Sigmoid colon (tissue), 4 donors: ENCODE data around the gene MRC1.

ENCODE experiments used
- EP300 ChIP-seq, 4 donors: sonication (generic); formaldehyde crosslinking; IDR thresholded peaks; one replicate each; pipeline ENCODE4 v1.6.1; 2017; ENCODE audit warnings: antibody characterized with exemption in 4 of 4
- POLR2A ChIP-seq, 2 donors: fragments of 450-650 bp; IDR thresholded peaks; one replicate each; pipeline ENCODE4 v1.6.1; 2016; ENCODE audit warnings: antibody characterized with exemption in 2 of 2, mild to moderate bottlenecking in 2 of 2, moderate library complexity in 2 of 2
- POLR2AphosphoS5 ChIP-seq, 4 donors: sonication (generic); formaldehyde crosslinking; IDR thresholded peaks; one replicate each; pipeline ENCODE4 v1.6.1; 2017; ENCODE audit warnings: antibody characterized with exemption in 4 of 4

DNA sequence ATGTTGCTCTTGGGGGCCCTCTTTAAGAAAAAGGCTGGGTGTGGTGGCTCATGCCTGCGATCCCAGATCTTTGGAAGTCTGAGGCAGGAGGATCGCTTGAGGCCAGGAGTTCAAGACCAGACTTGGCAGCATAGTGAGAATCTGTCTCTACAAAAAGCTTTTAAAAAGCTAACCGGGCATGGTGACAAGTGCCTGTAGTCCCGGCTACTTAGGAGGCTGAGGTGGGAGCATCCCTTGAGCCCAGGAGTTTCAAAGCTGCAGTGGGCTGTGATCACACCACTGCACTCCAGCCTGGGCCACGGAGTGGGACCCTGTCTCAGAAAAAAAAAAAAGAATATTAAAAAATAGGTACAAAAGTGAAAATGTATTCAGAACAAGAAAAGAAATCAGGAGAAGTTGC, 104.5 kb downstream of the MRC1 start:
- TF ChIP-seq EP300 (IDR thresholded peaks at IDR 0.05) (no peak), POLR2AphosphoS5 (IDR thresholded peaks at IDR 0.05) (no peak), POLR2A (IDR thresholded peaks at IDR 0.05) (no peak)
